HG03045 (cell line): ENCODE measurements around the gene TNS3.

Experiments
- ATAC-seq: cut with Tn5 transposase; IDR thresholded peaks from one replicate; pipeline ENCODE4 v1.9.1; 2021; ENCODE audit warnings: mild to moderate bottlenecking, moderate library complexity; ENCODE audit not compliant: unreplicated experiment

TNS3 gene

DNA sequence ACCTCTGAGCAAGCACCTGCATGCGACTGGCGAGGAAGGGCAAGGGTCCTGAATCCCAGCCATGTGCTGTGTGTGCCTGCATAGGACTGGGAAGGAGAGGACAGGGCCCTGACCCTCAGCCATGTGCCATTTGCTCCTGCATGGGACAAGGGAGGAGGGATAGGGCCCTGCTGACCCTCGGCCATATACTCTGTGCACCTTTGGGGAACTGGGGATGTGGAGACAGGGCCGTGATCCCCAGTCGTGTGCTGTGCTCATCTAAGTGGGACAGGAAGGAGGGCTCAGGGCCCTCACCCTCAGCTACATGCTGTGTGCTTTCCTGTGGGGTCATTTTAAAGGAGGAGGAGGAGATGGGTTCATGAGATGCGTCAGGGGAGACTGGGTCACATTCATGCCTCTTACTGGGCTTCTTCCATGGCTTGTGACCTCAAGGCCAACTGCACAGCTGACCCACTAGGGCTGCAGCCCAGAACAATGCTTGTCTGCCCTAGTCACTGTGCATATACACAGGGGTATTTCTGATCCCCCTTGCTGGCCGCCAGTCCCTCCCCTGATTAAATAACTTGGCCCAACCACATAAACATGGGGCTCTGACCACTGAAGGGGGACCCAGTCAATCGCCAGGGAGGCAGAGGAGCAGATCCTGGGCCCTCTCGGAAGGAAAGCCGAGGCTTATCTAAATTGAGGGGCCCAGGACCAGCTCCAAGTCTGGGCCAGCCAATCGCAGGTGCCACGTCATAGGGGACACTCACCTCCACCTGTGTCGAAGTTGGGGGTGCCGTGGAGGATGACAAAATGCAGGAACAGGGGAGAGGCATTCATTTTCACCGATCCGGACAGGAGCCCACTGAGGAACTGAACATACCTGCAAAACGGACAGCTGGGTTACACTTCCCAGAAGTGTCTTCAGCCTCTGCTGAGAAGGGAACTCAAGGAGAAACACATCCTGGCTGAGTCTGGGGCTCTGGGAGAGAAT is 167.3 kb downstream of the TNS3 start:
- ATAC-seq, result no peak

DNA sequence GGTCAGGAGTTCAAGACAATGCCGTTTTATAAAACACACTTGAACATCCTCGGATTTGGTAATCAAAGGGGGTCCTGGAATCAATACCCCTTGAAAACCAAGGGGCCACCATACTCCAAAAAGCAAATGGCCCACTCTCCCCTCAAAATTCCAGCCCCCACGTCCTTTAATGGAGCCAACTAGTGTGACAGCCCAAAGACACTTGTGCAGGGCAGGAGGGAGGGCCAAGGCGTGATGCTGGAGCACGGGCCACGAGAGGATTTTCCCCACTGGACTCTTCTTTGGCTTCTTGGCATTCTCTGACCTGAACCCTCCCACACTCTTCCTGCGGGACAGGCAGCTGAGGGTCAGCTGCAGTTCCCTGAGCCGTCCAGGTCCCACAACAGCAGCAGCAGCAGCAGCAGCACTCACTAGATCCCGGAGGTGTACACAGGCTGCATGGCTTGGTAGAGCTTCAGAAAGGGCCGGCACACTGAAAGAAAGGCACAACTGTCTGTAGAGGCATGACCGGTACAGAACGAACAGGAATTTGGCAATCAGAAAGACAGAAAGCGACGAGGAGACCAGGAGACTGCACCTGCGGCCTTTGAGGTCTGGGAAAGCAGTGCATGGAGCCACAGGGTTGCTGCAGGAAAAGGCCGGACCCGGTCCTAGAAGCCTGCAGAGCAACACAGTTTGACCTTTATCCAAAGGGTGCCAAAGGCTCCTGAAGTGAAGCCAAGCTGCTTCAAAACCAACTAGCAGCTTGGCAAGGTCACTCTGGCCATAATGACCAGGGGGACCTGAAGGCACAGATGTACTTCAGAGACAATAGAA is 168.2 kb downstream of the TNS3 start:
- ATAC-seq, result no peak

DNA sequence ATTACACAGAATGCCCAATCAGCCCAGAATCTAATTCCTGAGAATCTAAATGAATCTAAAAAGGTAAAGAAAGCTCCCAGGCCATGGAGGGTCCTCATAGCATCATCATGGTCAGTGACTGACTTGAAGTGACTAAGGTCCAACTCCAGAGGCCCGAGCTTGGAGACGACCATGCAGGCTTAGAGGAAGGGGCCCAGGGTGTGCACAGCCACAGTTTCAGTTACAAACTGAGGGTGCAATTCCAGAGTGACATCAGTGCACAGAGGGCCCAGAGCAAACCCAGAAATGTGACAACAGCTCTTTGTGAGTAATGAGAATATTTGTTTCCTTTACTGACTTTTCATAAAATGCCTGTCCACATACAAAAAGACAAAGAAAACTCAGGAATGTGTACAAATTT is 170.0 kb downstream of the TNS3 start:
- no peak for ATAC-seq

DNA sequence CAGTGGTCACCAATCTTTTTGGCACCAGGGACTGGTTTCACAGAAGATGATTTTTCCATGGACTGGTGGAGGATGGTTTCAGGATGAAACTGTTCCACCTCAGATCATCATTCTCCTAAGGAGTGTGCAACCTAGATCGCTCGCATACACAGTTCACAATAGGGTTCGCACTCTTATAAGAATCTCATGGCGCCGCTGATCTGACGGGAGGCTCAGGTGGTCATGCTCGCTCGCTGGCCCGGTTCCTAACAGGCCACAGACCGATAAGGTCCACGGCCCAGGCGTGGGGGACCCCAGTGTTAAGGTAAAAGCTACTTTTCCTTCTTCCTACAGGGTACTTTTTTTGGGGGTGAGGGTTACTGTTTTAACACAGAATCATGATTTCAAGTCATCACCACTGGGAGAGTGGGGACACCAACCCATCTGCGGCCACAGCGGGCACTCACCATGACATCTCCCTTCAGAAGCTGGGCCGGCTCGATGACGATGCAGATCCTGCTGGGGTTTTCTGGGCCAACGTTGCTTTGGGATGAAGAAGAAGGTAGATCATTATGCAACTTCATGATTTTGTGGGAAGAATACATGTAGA is 170.5 kb downstream of the TNS3 start:
- ATAC-seq, result no peak

DNA sequence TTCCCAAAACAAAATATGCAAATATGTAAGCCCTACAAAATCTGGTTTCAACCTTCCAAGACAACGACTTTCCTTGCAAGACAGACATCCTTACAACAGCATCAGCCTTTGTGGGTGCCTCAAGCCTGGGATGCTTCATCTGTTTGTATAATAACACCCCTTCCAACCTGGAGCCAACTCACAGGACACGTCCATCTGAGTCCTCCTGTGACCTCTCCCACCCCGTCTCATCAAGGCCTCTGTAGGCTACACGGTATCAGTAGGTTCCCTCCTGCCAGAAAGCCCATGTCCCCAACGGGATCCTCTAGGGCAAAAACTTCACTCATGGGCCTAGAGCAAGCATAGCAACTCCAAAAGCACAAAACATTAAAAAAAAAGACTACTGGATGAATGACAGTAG is 173.2 kb downstream of the TNS3 start:
- no peak for ATAC-seq

GRCh38 chr7:47407821-47408674 is 173.9 kb downstream of the TNS3 start:
- no peak for ATAC-seq

DNA sequence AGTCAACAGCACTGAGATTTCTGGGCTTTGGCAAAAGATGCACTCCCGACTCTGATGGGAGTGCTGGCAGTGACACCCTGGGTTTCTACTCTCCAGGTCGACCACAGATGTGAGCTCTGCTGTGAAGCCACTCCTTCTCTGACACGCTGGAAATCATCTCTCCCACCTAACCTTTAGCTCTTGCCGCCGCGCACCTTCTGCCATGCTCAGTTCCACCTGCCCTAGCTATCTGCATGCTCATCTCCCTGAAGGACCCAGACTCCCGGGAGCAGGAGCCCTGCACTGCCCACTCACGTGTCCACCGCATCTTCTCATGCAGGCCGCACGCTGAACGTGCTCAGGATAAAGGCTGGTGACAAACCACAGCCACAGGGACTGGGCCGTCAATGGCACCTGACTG is 174.8 kb downstream of the TNS3 start:
- no peak for ATAC-seq

GRCh38 chr7:47406801-47407129 is 175.1 kb downstream of the TNS3 start:
- ATAC-seq, result no peak

DNA sequence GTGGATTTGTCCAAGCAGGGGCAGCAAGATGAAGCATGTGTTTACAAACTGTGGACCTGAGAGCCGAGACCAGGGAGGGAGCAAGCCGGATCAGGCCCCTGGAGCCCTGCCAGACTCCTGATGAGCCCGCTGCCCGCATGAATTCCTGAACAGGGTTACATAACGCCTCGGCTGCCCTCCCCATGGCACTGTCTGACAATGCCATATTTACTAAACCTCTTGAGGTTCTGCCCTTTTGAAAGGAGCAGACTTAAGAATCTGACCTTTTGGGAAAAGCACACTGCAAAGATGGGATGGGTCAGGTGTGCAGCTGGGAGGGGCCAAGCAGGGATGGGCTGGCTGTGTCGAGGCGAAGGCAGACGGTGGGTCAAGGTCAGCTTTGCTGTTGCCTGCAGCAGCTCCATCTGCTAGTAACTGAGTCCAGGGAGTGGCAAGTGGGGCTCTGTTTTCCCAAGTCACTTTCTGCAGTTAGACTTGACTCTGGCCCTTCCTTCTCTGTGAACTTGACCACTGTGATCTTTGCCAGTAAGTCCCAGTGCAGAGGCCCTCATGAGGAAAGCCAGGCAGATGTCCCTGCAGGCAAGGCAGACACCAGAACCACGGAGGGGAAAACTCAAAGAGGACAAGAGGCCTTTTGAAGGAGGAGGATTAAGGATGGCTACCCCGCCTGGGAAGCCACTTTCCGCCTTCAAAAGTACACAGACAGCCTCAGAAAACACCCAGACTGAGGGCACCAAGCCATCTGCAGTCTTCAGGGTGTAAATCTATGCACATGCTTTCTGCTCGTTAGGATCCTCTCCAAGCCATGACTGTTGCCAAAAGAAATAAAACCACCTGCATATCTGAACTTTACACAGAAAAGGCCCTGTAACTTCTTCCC is 175.8 kb downstream of the TNS3 start:
- ATAC-seq, result no peak

- no peak for ATAC-seq
Observed at GRCh38 chr7:47405286-47405904, 176.5 kb downstream of the TNS3 start.

DNA sequence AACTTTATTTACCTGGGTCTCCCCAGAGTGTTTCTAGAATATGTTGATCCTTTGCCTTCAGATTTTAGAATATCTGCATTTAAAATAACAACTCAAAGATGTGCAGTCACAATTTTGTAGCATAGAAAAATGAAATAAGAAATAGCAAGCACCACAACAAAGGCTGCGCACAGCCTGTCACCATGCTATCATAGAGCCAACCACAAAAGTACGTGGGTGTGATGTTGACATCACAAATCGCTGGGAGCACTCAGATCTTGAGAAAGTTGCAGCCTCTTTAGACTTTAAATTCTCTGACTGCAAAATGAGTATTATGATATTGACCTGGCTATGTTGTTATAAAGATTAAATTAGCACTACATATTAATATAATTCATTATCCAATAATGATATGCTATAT is 177.9 kb downstream of the TNS3 start:
- ATAC-seq, result no peak

- no peak for ATAC-seq
Observed at GRCh38 chr7:47402941-47403866, 178.7 kb downstream of the TNS3 start.

- no peak for ATAC-seq
Observed at GRCh38 chr7:47401611-47402570, 180.0 kb downstream of the TNS3 start.

DNA sequence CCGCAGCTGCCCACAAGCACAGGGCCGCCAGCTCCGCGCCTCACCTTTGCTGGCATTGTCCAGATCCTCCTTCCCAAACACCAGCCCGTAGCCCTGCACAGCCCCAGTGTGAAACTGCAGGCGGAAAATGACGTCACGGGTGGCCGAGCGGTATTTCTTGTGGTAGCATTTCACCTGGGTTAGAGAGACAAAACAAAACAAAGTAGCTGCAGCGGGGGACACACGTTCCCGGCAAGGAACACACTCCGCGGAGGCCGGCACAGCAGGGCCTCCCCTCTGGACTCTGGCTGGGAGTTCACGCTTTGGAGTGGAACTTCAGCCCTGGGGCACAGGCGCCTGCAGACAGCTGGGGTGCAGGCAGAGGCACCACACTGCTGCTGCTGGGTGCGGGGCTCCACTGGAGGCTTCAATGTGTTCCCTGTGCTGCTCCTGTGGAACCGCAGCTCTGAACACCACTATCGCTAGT is 181.1 kb downstream of the TNS3 start:
- ATAC-seq, result no peak

DNA sequence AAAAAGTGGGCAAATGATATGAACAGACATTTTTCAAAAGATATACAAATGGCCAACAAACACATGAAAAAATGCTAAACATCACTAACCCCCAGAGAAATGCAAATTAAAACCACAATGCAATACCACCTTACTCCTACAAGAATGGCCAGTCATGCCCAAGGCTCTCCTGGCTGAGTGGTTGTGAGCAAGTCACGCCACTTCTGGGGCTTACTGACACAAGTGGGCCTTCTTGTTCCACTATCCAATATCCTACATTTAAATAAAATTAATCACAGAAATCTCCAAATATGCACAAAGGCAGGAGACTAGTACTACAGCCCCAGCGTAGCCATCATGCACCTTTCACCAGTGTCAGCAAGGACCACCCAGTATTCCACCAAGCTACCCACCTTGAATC is 181.9 kb downstream of the TNS3 start:
- no peak for ATAC-seq

- ATAC-seq, result no peak
Observed at GRCh38 chr7:47394751-47395252, 187.1 kb downstream of the TNS3 start.

DNA sequence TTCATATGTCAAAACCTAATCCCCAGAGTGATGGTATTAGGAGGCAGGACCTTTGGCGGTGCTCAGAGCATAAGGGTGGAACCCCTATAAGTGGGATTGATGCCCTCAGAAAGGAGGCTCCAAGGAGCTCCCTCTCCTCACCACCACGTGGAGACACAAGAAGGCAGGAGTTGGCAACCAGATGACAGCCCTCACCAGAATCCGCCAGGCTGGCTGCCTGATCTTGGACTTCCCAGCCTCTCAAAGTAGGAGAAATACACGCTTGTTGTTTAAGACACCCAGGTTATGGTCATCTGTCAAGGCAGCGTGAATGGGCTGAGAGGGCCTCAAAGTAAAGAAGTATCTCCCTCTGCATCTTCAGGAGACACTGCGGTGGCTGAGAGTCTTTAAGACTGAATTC is 187.7 kb downstream of the TNS3 start:
- no peak for ATAC-seq
